SH-SY5Y (cell line): ENCODE data around the gene CHKA.

ENCODE experiments used
- GATA2 ChIP-seq: IDR thresholded peaks from 2 replicates; pipeline ENCODE4 v1.6.1; 2011; ENCODE audit warnings: mild to moderate bottlenecking, low read depth, low read length
- GATA3 ChIP-seq: IDR thresholded peaks from 2 replicates; pipeline ENCODE4 v1.6.1; 2011; ENCODE audit warnings: low read depth, mild to moderate bottlenecking, low read length, moderate library complexity

DNA sequence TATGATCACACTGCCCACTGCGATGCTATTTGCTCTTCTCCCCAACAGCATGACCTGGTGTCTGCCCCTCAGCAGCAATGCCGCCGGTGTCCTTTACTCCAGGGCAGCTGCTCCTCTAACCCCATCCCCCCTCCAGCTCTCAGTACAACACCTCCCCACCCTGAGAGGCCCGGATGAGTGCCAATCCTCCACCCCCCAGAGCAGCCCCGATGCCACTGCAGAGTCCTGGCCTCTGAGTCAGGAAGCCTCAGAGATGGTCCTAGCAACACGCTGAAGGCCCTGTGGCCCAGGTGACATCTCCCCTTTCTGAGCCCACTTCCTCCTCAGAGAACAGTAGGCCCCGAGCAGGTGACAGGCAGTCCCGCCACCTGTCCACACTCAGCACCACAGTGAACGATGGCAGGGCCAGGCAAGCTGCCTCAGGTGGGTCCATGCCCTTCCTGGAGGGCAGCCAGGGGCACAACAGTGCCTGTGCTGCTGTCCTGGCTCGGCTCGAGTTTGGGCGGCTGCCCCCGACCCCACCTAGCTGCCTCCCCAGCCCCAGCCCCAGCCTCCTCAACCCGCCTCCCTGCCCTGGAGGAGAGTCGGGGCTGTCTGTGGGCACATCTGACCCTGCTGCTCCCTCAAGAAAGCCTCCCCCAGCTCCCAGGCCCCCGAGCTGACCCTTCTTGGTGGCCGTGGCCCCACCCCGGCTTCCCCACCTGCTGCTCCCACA, 94.6 kb downstream of the CHKA start:
- TF ChIP-seq GATA3 (no peak), GATA2 (no peak)
